Thoracic aorta (tissue), 2 donors: Measurements from ENCODE around the gene EBF3. TPM values are rescaled to one million over a fixed set of nuclear protein-coding genes. Genes with fewer than 3 reads are reported as not detected.

Experiments used
- ATAC-seq: fragments of 150-250 bp; one replicate; pipeline ENCODE4 v1.8.0; 2017; ENCODE audit warnings: low read depth; ENCODE audit not compliant: insufficient number of reproducible peaks, low FRiP score
- DNase-seq: peaks from one replicate; pipeline ENCODE4 v3.0.0-alpha.2; 2020; ENCODE audit warnings: low spot score
- H3K27ac ChIP-seq, 2 donors: fragments of 200-600 bp; sonication (generic); 1 replicate in 1 of 2; 2 replicates in 1 of 2; pipeline ENCODE4 v1.5.1; 2016; ENCODE audit warnings: mild to moderate bottlenecking in 2 of 2, moderate library complexity in 2 of 2
- H3K27me3 ChIP-seq: fragments of 200-600 bp; sonication (generic); replicated peaks from 2 replicates; pipeline ENCODE4 v1.6.0; 2016; ENCODE audit warnings: mild to moderate bottlenecking; ENCODE audit not compliant: insufficient read depth
- H3K36me3 ChIP-seq: fragments of 200-600 bp; sonication (generic); one replicate; pipeline ENCODE4 v1.5.1; 2016
- H3K4me1 ChIP-seq, 2 donors: fragments of 200-600 bp; sonication (generic); 1 replicate in 1 of 2; 2 replicates in 1 of 2; pipeline versions ENCODE4 v1.5.1 to v1.6.0; 2016; ENCODE audit warnings: low read depth in 2 of 2, mild to moderate bottlenecking in 1 of 2; ENCODE audit not compliant: control insufficient read depth in 1 of 2
- H3K4me3 ChIP-seq: fragments of 200-600 bp; sonication (generic); 2 replicates; pipeline ENCODE4 v1.5.1; 2016; ENCODE audit warnings: mild to moderate bottlenecking
- H3K9me3 ChIP-seq: fragments of 200-600 bp; sonication (generic); 2 replicates; pipeline ENCODE4 v1.5.1; 2016
- total RNA-seq, 2 donors: library from RNA; depleted of rRNA; stranded (reverse); fragments of >200 nt; gene quantifications; one replicate each; pipeline versions ENCODE4 v1.1.0 to v1.2.3, GENCODE V29; 2016
- TF ChIP-seq, protein P1 (sequence below): fragments of 200-600 bp; sonication (generic); IDR thresholded peaks from one replicate; pipeline ENCODE4 v1.5.1; 2019; ENCODE audit warnings: antibody characterized with exemption

The EBF3 gene
- total RNA-seq, 2 donors from 2014 or later = 3.6 to 4.6 TPM

GRCh38 chr10:129908406-129908805 lies 55.7 kb downstream of the EBF3 start:
- Histone ChIP-seq H3K4me3 (no peak overlapping the region), H3K27ac (no peak overlapping the region), H3K36me3 (no peaks in the 10 kb centered on the region), H3K9me3 (no peaks in the 10 kb centered on the region), H3K4me1 (no peaks in the 10 kb centered on the region), H3K27me3 (no peaks in the 10 kb centered on the region)
- no peak for DNase-seq
- TF ChIP-seq, protein P1, sequence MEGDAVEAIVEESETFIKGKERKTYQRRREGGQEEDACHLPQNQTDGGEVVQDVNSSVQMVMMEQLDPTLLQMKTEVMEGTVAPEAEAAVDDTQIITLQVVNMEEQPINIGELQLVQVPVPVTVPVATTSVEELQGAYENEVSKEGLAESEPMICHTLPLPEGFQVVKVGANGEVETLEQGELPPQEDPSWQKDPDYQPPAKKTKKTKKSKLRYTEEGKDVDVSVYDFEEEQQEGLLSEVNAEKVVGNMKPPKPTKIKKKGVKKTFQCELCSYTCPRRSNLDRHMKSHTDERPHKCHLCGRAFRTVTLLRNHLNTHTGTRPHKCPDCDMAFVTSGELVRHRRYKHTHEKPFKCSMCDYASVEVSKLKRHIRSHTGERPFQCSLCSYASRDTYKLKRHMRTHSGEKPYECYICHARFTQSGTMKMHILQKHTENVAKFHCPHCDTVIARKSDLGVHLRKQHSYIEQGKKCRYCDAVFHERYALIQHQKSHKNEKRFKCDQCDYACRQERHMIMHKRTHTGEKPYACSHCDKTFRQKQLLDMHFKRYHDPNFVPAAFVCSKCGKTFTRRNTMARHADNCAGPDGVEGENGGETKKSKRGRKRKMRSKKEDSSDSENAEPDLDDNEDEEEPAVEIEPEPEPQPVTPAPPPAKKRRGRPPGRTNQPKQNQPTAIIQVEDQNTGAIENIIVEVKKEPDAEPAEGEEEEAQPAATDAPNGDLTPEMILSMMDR = no peak
- ATAC-seq = no peak

DNA sequence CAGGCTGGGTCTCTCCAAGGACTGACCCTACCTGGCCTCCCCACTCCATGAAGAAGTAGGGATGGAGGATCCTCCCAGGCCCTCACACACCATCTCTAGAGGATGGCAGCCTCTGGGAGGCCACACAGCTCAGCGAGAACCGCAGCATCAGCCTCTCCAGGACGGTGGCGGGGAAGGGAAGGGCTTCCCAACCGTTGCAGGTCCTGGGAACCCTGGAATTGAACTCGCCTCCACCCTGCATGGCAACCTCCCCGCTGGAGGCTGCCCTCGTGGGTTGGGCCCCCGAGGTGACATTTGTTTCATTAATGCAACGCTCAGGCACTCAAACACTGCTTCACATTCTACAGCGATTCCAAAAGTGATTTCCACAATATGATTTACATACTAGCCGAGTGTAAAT lies 58.5 kb downstream of the EBF3 start:
- no peaks in the 10 kb centered on the region for H3K27me3 ChIP-seq
- H3K36me3 ChIP-seq = no peaks in the 10 kb centered on the region
- no peak overlapping the region for H3K4me3 ChIP-seq
- H3K27ac ChIP-seq = no peak overlapping the region
- H3K4me1 ChIP-seq = no peaks in the 10 kb centered on the region
- ATAC-seq (no peak), DNase-seq (no peak)
- H3K9me3 ChIP-seq = no peaks in the 10 kb centered on the region
- TF ChIP-seq, protein P1 = no peak

GRCh38 chr10:129904323-129904722 lies 59.8 kb downstream of the EBF3 start:
- no peaks in the 10 kb centered on the region for H3K27me3 ChIP-seq
- no peaks in the 10 kb centered on the region for H3K36me3 ChIP-seq
- no peak for DNase-seq
- H3K4me3 ChIP-seq = no peak overlapping the region
- no peaks in the 10 kb centered on the region for H3K4me1 ChIP-seq
- no peaks in the 10 kb centered on the region for H3K9me3 ChIP-seq
- H3K27ac ChIP-seq = no peak overlapping the region
- TF ChIP-seq, protein P1 = no peak
- no peak for ATAC-seq

GRCh38 chr10:129901389-129902006 lies 62.6 kb downstream of the EBF3 start:
- ATAC-seq (no peak), DNase-seq (no peak)
- TF ChIP-seq, protein P1 = no peak
- Histone ChIP-seq H3K27ac (no peak overlapping the region), H3K27me3 (no peaks in the 10 kb centered on the region), H3K4me1 (no peaks in the 10 kb centered on the region), H3K4me3 (no peak overlapping the region), H3K36me3 (no peaks in the 10 kb centered on the region), H3K9me3 (no peaks in the 10 kb centered on the region)

DNA sequence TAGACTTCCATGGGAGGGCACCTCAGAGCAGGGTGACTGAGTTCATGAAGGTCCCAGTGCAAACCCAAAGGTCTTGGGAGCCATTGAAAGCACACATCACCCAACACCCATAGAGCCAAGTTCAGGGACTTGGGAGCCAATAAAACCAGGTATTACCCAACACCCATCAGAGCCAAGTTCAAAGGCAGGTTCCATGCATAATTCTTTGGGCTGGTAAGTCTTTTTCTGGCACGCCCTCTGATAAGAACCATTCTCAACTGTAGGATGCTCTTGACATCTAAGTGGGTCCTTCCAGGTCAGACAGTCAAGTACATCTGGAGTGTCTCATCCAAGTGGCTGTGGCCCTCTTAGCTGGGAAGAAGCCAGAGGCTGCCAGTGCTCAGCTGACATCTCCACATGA lies 63.2 kb downstream of the EBF3 start:
- Histone ChIP-seq H3K4me1 (no peaks in the 10 kb centered on the region), H3K4me3 (no peak overlapping the region), H3K27ac (no peak overlapping the region), H3K9me3 (no peaks in the 10 kb centered on the region), H3K27me3 (no peaks in the 10 kb centered on the region), H3K36me3 (no peaks in the 10 kb centered on the region)
- DNase-seq (no peak), ATAC-seq (no peak)
- TF ChIP-seq, protein P1 = no peak
